ENCODE measurements around the gene ZNF488.

ZNF488 gene

GRCh38 chr10:47323087-47323486 lies 61.0 kb downstream of the ZNF488 start:
- no peak overlapping the region for H3K18ac ChIP-seq (ENCODE audit: low read length)
- no peak overlapping the region for H3K4me2 ChIP-seq (ENCODE audit: low read length)
- H3K9ac ChIP-seq (ENCODE audit: low read length), result no peak overlapping the region
- no peak overlapping the region for H3K56ac ChIP-seq (ENCODE audit: low read length)
- no peak overlapping the region for H2BK120ac ChIP-seq (ENCODE audit: low read depth, low read length)
- no peak overlapping the region for H4K5ac ChIP-seq (ENCODE audit: low read length)
- no peaks in the 10 kb centered on the region for H3K79me2 ChIP-seq (ENCODE audit: control insufficient read depth, insufficient read depth, low read length)
- H2AK5ac ChIP-seq (ENCODE audit: low read length), result no peak overlapping the region
- H3K27me3 ChIP-seq (ENCODE audit: insufficient read depth, low read length, poor library complexity), result no peaks in the 10 kb centered on the region
- H3K27ac ChIP-seq (ENCODE audit: low read depth, low read length), result no peak overlapping the region
- H3K4me1 ChIP-seq (ENCODE audit: control insufficient read depth, low read depth, low read length), result no peaks in the 10 kb centered on the region
- no peak overlapping the region for H4K8ac ChIP-seq (ENCODE audit: low read depth, low read length)
- H3K79me1 ChIP-seq (ENCODE audit: low read length), result no peaks in the 10 kb centered on the region
- no peak for DNase-seq
- H3K36me3 ChIP-seq (ENCODE audit: control insufficient read depth, insufficient read depth, low read length), result no peaks in the 10 kb centered on the region
- WGBS (ENCODE audit: extremely low coverage, insufficient coverage, low lambda C conversion rate), result no CpG with 5 or more reads among the region's 1 CpG
- no peak overlapping the region for H3K23ac ChIP-seq (ENCODE audit: low read length)
- H2BK5ac ChIP-seq (ENCODE audit: low read length), result no peak overlapping the region
- no peak overlapping the region for H3K4ac ChIP-seq (ENCODE audit: low read depth, low read length)
- no peak overlapping the region for H3K4me3 ChIP-seq (ENCODE audit: low read length)
- no peak overlapping the region for H2BK15ac ChIP-seq (replicated peaks; ENCODE audit: low read depth)

- Histone ChIP-seq H3K9ac (ENCODE audit: low read length) (no peak within 1 kb of the TSS), H4K8ac (ENCODE audit: low read depth, low read length) (no peak within 1 kb of the TSS), H3K56ac (ENCODE audit: low read length) (no peak within 1 kb of the TSS), H2BK15ac (replicated peaks; ENCODE audit: low read depth) (no peak within 1 kb of the TSS), H2AK5ac (ENCODE audit: low read length) (no peak within 1 kb of the TSS), H3K36me3 (ENCODE audit: control insufficient read depth, insufficient read depth, low read length) (no peaks in the 10 kb centered on the region), H3K4ac (ENCODE audit: low read depth, low read length) (no peak within 1 kb of the TSS), H2BK5ac (ENCODE audit: low read length) (no peak within 1 kb of the TSS), H3K4me1 (ENCODE audit: control insufficient read depth, low read depth, low read length) (no peaks in the 10 kb centered on the region), H3K79me1 (ENCODE audit: low read length) (no peaks in the 10 kb centered on the region), H3K79me2 (ENCODE audit: control insufficient read depth, insufficient read depth, low read length) (no peaks in the 10 kb centered on the region), H3K4me2 (ENCODE audit: low read length) (no peak within 1 kb of the TSS), H3K27me3 (ENCODE audit: insufficient read depth, low read length, poor library complexity) (no peaks in the 10 kb centered on the region), H3K4me3 (ENCODE audit: low read length) (no peak within 1 kb of the TSS), H3K27ac (ENCODE audit: low read depth, low read length) (no peak within 1 kb of the TSS), H3K18ac (ENCODE audit: low read length) (no peak within 1 kb of the TSS), H3K23ac (ENCODE audit: low read length) (no peak within 1 kb of the TSS), H2BK120ac (ENCODE audit: low read depth, low read length) (no peak within 1 kb of the TSS), H4K5ac (ENCODE audit: low read length) (no peak within 1 kb of the TSS)
- WGBS (ENCODE audit: extremely low coverage, insufficient coverage, low lambda C conversion rate), result no CpG with 5 or more reads among the region's 35 CpGs
- no peak for DNase-seq
These were observed 61.6 kb downstream of the ZNF488 start, which contains the start of gene GDF2 for GRCh38 chr10:47322300-47323061. TSS of gene GDF2 (plus strand) at chr10:47322454. CDS start at chr10:47322669, 215 bp downstream.

GRCh38 chr10:47321521-47322195 lies 62.4 kb downstream of the ZNF488 start:
- no peak overlapping the region for H3K4me2 ChIP-seq (ENCODE audit: low read length)
- WGBS (ENCODE audit: extremely low coverage, insufficient coverage, low lambda C conversion rate), result no CpG with 5 or more reads among the region's 8 CpGs
- H3K36me3 ChIP-seq (ENCODE audit: control insufficient read depth, insufficient read depth, low read length), result no peaks in the 10 kb centered on the region
- no peak overlapping the region for H3K4ac ChIP-seq (ENCODE audit: low read depth, low read length)
- no peak for DNase-seq
- H3K9ac ChIP-seq (ENCODE audit: low read length), result no peak overlapping the region
- H4K5ac ChIP-seq (ENCODE audit: low read length), result no peak overlapping the region
- H2BK120ac ChIP-seq (ENCODE audit: low read depth, low read length), result no peak overlapping the region
- no peak overlapping the region for H2BK5ac ChIP-seq (ENCODE audit: low read length)
- H3K79me2 ChIP-seq (ENCODE audit: control insufficient read depth, insufficient read depth, low read length), result no peaks in the 10 kb centered on the region
- H3K79me1 ChIP-seq (ENCODE audit: low read length), result no peaks in the 10 kb centered on the region
- no peak overlapping the region for H3K27ac ChIP-seq (ENCODE audit: low read depth, low read length)
- no peak overlapping the region for H3K56ac ChIP-seq (ENCODE audit: low read length)
- no peak overlapping the region for H4K8ac ChIP-seq (ENCODE audit: low read depth, low read length)
- H3K23ac ChIP-seq (ENCODE audit: low read length), result no peak overlapping the region
- H2BK15ac ChIP-seq (replicated peaks; ENCODE audit: low read depth), result no peak overlapping the region
- H3K27me3 ChIP-seq (ENCODE audit: insufficient read depth, low read length, poor library complexity), result no peaks in the 10 kb centered on the region
- H3K4me1 ChIP-seq (ENCODE audit: control insufficient read depth, low read depth, low read length), result no peaks in the 10 kb centered on the region
- no peak overlapping the region for H3K4me3 ChIP-seq (ENCODE audit: low read length)
- H3K18ac ChIP-seq (ENCODE audit: low read length), result no peak overlapping the region
- H2AK5ac ChIP-seq (ENCODE audit: low read length), result no peak overlapping the region

GRCh38 chr10:47320812-47321211 lies 63.3 kb downstream of the ZNF488 start:
- Histone ChIP-seq H3K18ac (ENCODE audit: low read length) (no peak overlapping the region), H3K79me2 (ENCODE audit: control insufficient read depth, insufficient read depth, low read length) (no peaks in the 10 kb centered on the region), H3K23ac (ENCODE audit: low read length) (no peak overlapping the region), H4K5ac (ENCODE audit: low read length) (no peak overlapping the region), H3K4me3 (ENCODE audit: low read length) (no peak overlapping the region), H2BK15ac (replicated peaks; ENCODE audit: low read depth) (no peak overlapping the region), H2BK120ac (ENCODE audit: low read depth, low read length) (no peak overlapping the region), H3K27ac (ENCODE audit: low read depth, low read length) (no peak overlapping the region), H3K36me3 (ENCODE audit: control insufficient read depth, insufficient read depth, low read length) (no peaks in the 10 kb centered on the region), H2BK5ac (ENCODE audit: low read length) (no peak overlapping the region), H3K4ac (ENCODE audit: low read depth, low read length) (no peak overlapping the region), H3K56ac (ENCODE audit: low read length) (no peak overlapping the region), H3K9ac (ENCODE audit: low read length) (no peak overlapping the region), H3K79me1 (ENCODE audit: low read length) (no peaks in the 10 kb centered on the region), H3K4me2 (ENCODE audit: low read length) (no peak overlapping the region), H3K4me1 (ENCODE audit: control insufficient read depth, low read depth, low read length) (no peaks in the 10 kb centered on the region), H4K8ac (ENCODE audit: low read depth, low read length) (no peak overlapping the region), H2AK5ac (ENCODE audit: low read length) (no peak overlapping the region), H3K27me3 (ENCODE audit: insufficient read depth, low read length, poor library complexity) (no peaks in the 10 kb centered on the region)
- no CpG with 5 or more reads among the region's 6 CpGs for WGBS (ENCODE audit: extremely low coverage, insufficient coverage, low lambda C conversion rate)
- no peak for DNase-seq

GRCh38 chr10:47319784-47320183 lies 64.3 kb downstream of the ZNF488 start:
- no CpG with 5 or more reads among the region's 8 CpGs for WGBS (ENCODE audit: extremely low coverage, insufficient coverage, low lambda C conversion rate)
- Histone ChIP-seq H3K4ac (ENCODE audit: low read depth, low read length) (no peak overlapping the region), H2BK5ac (ENCODE audit: low read length) (no peak overlapping the region), H3K79me2 (ENCODE audit: control insufficient read depth, insufficient read depth, low read length) (no peaks in the 10 kb centered on the region), H3K36me3 (ENCODE audit: control insufficient read depth, insufficient read depth, low read length) (no peaks in the 10 kb centered on the region), H3K23ac (ENCODE audit: low read length) (no peak overlapping the region), H3K27me3 (ENCODE audit: insufficient read depth, low read length, poor library complexity) (no peaks in the 10 kb centered on the region), H4K8ac (ENCODE audit: low read depth, low read length) (no peak overlapping the region), H3K4me2 (ENCODE audit: low read length) (no peak overlapping the region), H3K27ac (ENCODE audit: low read depth, low read length) (no peak overlapping the region), H2BK120ac (ENCODE audit: low read depth, low read length) (no peak overlapping the region), H3K4me3 (ENCODE audit: low read length) (no peak overlapping the region), H3K79me1 (ENCODE audit: low read length) (no peaks in the 10 kb centered on the region), H2BK15ac (replicated peaks; ENCODE audit: low read depth) (no peak overlapping the region), H3K9ac (ENCODE audit: low read length) (no peak overlapping the region), H2AK5ac (ENCODE audit: low read length) (no peak overlapping the region), H4K5ac (ENCODE audit: low read length) (no peak overlapping the region), H3K4me1 (ENCODE audit: control insufficient read depth, low read depth, low read length) (no peaks in the 10 kb centered on the region), H3K18ac (ENCODE audit: low read length) (no peak overlapping the region), H3K56ac (ENCODE audit: low read length) (no peak overlapping the region)
- no peak for DNase-seq

All from mesendoderm (in vitro differentiated cells).